ENCODE measurements around the gene BBS1.

BBS1 gene

GRCh38 chr11:66524304-66525040, 14.0 kb downstream of the BBS1 start:
- TF ChIP-seq FOXP2 (optimal IDR thresholded peaks at IDR 0.05; ENCODE audit: borderline replicate concordance, extremely low read depth, extremely low read length, insufficient read depth): no peak
- TF ChIP-seq, protein P1, sequence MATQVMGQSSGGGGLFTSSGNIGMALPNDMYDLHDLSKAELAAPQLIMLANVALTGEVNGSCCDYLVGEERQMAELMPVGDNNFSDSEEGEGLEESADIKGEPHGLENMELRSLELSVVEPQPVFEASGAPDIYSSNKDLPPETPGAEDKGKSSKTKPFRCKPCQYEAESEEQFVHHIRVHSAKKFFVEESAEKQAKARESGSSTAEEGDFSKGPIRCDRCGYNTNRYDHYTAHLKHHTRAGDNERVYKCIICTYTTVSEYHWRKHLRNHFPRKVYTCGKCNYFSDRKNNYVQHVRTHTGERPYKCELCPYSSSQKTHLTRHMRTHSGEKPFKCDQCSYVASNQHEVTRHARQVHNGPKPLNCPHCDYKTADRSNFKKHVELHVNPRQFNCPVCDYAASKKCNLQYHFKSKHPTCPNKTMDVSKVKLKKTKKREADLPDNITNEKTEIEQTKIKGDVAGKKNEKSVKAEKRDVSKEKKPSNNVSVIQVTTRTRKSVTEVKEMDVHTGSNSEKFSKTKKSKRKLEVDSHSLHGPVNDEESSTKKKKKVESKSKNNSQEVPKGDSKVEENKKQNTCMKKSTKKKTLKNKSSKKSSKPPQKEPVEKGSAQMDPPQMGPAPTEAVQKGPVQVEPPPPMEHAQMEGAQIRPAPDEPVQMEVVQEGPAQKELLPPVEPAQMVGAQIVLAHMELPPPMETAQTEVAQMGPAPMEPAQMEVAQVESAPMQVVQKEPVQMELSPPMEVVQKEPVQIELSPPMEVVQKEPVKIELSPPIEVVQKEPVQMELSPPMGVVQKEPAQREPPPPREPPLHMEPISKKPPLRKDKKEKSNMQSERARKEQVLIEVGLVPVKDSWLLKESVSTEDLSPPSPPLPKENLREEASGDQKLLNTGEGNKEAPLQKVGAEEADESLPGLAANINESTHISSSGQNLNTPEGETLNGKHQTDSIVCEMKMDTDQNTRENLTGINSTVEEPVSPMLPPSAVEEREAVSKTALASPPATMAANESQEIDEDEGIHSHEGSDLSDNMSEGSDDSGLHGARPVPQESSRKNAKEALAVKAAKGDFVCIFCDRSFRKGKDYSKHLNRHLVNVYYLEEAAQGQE (IDR thresholded peaks at IDR 0.05; ENCODE audit: insufficient read depth in 1 of 2, low read depth in 2 of 2, low read length in 2 of 2): no peak
- TF ChIP-seq TAF1 (IDR thresholded peaks at IDR 0.05; ENCODE audit: borderline replicate concordance, insufficient read depth, low read length): no peak

GRCh38 chr11:66529069-66529468, 18.6 kb downstream of the BBS1 start:
- TF ChIP-seq TAF1 (IDR thresholded peaks at IDR 0.05; ENCODE audit: borderline replicate concordance, insufficient read depth, low read length) (no peak), SIN3A (IDR thresholded peaks at IDR 0.05; ENCODE audit: borderline replicate concordance, insufficient read depth, low read length) (no peak), FOXP2 (optimal IDR thresholded peaks at IDR 0.05; ENCODE audit: borderline replicate concordance, extremely low read depth, extremely low read length, insufficient read depth) (no peak), POLR2AphosphoS5 (IDR thresholded peaks at IDR 0.05; ENCODE audit: low read depth, low read length) (no peak)
- TF ChIP-seq, protein P1 (IDR thresholded peaks at IDR 0.05; ENCODE audit: insufficient read depth in 1 of 2, low read depth in 2 of 2, low read length in 2 of 2): no peak

- TF ChIP-seq, protein P1 (IDR thresholded peaks at IDR 0.05; ENCODE audit: insufficient read depth in 1 of 2, low read depth in 2 of 2, low read length in 2 of 2): no peak
- TF ChIP-seq TAF1 (IDR thresholded peaks at IDR 0.05; ENCODE audit: borderline replicate concordance, insufficient read depth, low read length): no peak
- TF ChIP-seq POLR2AphosphoS5 (IDR thresholded peaks at IDR 0.05; ENCODE audit: low read depth, low read length): no peak
- TF ChIP-seq SIN3A (IDR thresholded peaks at IDR 0.05; ENCODE audit: borderline replicate concordance, insufficient read depth, low read length): no peak
- TF ChIP-seq FOXP2 (optimal IDR thresholded peaks at IDR 0.05; ENCODE audit: borderline replicate concordance, extremely low read depth, extremely low read length, insufficient read depth): no peak
Measured at GRCh38 chr11:66529655-66530054, 19.2 kb downstream of the BBS1 start.

DNA sequence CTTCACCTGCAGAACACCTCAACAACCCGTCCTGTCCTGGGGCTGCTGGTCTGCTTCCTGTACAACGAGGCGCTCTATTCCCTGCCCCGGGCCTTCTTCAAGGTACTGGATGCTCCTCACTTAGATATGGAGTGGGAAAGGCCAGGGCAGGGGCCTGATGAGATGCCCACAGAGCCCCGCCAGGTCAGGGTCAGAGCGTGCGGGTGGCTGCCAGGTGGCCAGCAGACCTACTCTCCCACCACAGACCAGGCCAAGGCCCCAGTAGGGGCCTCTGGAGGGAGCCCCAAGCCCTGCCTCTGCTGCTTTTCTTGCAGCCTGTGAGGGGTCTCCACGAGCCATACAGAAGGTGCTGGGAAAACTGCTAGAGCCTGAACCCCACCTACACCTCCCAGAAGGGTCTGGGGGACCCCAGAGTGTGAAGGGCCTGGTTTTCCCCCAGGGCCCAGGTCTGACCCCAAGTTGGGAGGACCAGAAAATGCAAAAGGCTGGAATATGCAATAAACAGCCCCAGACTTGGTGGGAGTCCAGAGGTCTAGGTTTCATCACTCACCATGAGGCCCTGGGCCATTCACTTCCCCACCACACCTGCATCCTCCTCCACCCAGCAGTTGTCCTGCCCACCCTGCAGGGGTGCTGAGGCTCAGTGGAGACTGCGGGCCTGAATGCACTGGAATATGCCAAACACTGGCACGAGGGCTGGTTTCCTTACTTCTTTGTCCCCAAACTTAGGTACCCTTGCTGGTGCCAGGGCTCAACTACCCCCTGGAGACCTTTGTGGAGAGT, 20.7 kb downstream of the BBS1 start:
- TF ChIP-seq, protein P1 (IDR thresholded peaks at IDR 0.05; ENCODE audit: insufficient read depth in 1 of 2, low read depth in 2 of 2, low read length in 2 of 2): no peak
